Measurements from ENCODE around the gene ERN2. TPM values are rescaled to one million over a fixed set of nuclear protein-coding genes. Genes with fewer than 3 reads are reported as not detected.
A peak's percentile ranks its signal among the peaks of the same experiment; 100 is the strongest.

Gene ERN2
- total and polyA plus RNA-seq, 2 of the 13 experiments (the other 11 are each of a cell fraction or from before 2014, with no cell fraction given), result 2.2 to 3.5 TPM

DNA sequence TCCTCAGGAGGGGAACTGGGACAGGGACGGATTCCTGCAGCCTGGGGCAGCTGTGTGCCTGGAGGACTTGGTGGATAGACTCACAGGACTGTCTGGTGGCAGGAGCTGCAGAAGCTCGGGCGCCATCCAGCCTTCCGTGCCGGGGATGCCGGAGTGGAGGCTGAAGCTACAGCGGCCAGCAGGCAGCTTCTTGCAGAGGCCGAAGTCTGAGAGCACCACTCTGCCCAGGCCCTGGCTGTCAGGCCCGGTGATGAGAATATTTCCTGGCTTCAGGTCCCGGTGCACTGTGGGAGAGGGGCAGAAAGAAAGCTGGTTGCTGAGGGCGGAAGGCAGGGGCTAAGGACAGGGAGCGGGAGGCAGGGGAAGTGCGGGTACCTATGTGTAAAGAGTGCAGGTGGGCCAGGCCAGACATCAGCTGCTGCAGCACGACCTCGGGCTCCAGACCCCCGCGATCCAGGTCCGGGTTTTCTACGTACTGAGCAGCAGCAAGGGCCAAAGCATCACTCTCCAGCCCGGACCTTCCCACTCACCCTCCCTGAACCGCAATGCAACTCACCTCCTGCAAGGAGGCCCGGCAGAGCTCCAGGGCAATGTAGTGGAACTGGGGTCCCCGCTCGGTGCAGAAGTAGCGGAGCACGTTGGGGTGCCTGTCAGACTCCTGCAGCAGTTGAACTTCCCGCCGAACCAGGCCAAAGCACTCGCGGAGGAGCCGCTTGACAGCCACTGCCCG, 18.2 kb downstream of the ERN2 start (continued):
- TF ChIP-seq, protein P1, sequence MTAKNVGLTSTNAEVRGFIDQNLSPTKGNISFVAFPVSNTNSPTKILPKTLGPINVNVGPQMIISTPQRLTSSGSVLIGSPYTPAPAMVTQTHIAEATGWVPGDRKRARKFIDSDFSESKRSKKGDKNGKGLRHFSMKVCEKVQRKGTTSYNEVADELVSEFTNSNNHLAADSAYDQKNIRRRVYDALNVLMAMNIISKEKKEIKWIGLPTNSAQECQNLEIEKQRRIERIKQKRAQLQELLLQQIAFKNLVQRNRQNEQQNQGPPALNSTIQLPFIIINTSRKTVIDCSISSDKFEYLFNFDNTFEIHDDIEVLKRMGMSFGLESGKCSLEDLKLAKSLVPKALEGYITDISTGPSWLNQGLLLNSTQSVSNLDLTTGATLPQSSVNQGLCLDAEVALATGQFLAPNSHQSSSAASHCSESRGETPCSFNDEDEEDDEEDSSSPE (CRISPR knock-in tag; IDR thresholded peaks at IDR 0.05), result no peak
- no peak for TF ChIP-seq TCF7L2 (IDR thresholded peaks at IDR 0.05; ENCODE audit: low read depth, low read length)
- no peak for TF ChIP-seq ZNF30 (CRISPR knock-in tag; IDR thresholded peaks at IDR 0.05)
- TF ChIP-seq NKX3-1 (CRISPR knock-in tag; IDR thresholded peaks at IDR 0.05), result no peak
- TF ChIP-seq ZSCAN21 (CRISPR knock-in tag; IDR thresholded peaks at IDR 0.05; ENCODE audit: borderline replicate concordance), result peak; percentile 71; the same call in 1 of the 2 replicates
- no peak for TF ChIP-seq MAF1 (CRISPR knock-in tag; IDR thresholded peaks at IDR 0.05; ENCODE audit: borderline replicate concordance)
- no peak; the same call in 1 of the 2 replicates for TF ChIP-seq ARHGAP35 (CRISPR knock-in tag; IDR thresholded peaks at IDR 0.05; ENCODE audit: borderline replicate concordance)
- TF ChIP-seq ZBTB1 (CRISPR knock-in tag; IDR thresholded peaks at IDR 0.05; ENCODE audit: borderline replicate concordance), result no peak
- peak; percentile 86 for TF ChIP-seq ZNF761 (CRISPR knock-in tag; conservative IDR thresholded peaks at IDR 0.05)
- TF ChIP-seq, protein P2, sequence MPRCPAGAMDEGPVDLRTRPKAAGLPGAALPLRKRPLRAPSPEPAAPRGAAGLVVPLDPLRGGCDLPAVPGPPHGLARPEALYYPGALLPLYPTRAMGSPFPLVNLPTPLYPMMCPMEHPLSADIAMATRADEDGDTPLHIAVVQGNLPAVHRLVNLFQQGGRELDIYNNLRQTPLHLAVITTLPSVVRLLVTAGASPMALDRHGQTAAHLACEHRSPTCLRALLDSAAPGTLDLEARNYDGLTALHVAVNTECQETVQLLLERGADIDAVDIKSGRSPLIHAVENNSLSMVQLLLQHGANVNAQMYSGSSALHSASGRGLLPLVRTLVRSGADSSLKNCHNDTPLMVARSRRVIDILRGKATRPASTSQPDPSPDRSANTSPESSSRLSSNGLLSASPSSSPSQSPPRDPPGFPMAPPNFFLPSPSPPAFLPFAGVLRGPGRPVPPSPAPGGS (CRISPR knock-in tag; IDR thresholded peaks at IDR 0.05), result no peak; the same call in 1 of the 2 replicates
- TF ChIP-seq, protein P3, sequence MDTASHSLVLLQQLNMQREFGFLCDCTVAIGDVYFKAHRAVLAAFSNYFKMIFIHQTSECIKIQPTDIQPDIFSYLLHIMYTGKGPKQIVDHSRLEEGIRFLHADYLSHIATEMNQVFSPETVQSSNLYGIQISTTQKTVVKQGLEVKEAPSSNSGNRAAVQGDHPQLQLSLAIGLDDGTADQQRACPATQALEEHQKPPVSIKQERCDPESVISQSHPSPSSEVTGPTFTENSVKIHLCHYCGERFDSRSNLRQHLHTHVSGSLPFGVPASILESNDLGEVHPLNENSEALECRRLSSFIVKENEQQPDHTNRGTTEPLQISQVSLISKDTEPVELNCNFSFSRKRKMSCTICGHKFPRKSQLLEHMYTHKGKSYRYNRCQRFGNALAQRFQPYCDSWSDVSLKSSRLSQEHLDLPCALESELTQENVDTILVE (CRISPR knock-in tag; IDR thresholded peaks at IDR 0.05), result no peak; the same call in 1 of the 2 replicates
- TF ChIP-seq SOX5 (CRISPR knock-in tag; IDR thresholded peaks at IDR 0.05; ENCODE audit: borderline replicate concordance), result no peak
- TF ChIP-seq ZNF205 (CRISPR knock-in tag; IDR thresholded peaks at IDR 0.05), result peak; percentile 76; the same call in 1 of the 2 replicates
- TF ChIP-seq, protein P4, sequence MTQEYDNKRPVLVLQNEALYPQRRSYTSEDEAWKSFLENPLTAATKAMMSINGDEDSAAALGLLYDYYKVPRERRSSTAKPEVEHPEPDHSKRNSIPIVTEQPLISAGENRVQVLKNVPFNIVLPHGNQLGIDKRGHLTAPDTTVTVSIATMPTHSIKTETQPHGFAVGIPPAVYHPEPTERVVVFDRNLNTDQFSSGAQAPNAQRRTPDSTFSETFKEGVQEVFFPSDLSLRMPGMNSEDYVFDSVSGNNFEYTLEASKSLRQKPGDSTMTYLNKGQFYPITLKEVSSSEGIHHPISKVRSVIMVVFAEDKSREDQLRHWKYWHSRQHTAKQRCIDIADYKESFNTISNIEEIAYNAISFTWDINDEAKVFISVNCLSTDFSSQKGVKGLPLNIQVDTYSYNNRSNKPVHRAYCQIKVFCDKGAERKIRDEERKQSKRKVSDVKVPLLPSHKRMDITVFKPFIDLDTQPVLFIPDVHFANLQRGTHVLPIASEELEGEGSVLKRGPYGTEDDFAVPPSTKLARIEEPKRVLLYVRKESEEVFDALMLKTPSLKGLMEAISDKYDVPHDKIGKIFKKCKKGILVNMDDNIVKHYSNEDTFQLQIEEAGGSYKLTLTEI (CRISPR knock-in tag; conservative IDR thresholded peaks at IDR 0.05), result no peak
- no peak for TF ChIP-seq FOXJ3 (CRISPR knock-in tag; IDR thresholded peaks at IDR 0.05; ENCODE audit: borderline replicate concordance)
- TF ChIP-seq, protein P5, sequence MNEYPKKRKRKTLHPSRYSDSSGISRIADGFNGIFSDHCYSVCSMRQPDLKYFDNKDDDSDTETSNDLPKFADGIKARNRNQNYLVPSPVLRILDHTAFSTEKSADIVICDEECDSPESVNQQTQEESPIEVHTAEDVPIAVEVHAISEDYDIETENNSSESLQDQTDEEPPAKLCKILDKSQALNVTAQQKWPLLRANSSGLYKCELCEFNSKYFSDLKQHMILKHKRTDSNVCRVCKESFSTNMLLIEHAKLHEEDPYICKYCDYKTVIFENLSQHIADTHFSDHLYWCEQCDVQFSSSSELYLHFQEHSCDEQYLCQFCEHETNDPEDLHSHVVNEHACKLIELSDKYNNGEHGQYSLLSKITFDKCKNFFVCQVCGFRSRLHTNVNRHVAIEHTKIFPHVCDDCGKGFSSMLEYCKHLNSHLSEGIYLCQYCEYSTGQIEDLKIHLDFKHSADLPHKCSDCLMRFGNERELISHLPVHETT (CRISPR knock-in tag; conservative IDR thresholded peaks at IDR 0.05), result no peak
- TF ChIP-seq, protein P6, sequence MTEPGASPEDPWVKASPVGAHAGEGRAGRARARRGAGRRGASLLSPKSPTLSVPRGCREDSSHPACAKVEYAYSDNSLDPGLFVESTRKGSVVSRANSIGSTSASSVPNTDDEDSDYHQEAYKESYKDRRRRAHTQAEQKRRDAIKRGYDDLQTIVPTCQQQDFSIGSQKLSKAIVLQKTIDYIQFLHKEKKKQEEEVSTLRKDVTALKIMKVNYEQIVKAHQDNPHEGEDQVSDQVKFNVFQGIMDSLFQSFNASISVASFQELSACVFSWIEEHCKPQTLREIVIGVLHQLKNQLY (CRISPR knock-in tag; IDR thresholded peaks at IDR 0.05), result no peak
- TF ChIP-seq, protein P7, sequence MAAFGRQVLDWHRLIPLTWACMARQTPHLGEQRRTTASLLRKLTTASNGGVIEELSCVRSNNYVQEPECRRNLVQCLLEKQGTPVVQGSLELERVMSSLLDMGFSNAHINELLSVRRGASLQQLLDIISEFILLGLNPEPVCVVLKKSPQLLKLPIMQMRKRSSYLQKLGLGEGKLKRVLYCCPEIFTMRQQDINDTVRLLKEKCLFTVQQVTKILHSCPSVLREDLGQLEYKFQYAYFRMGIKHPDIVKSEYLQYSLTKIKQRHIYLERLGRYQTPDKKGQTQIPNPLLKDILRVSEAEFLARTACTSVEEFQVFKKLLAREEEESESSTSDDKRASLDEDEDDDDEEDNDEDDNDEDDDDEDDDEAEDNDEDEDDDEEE (CRISPR knock-in tag; IDR thresholded peaks at IDR 0.05), result no peak
- TF ChIP-seq THYN1 (CRISPR knock-in tag; IDR thresholded peaks at IDR 0.05; ENCODE audit: borderline replicate concordance, low read depth), result no peak
- TF ChIP-seq ZNF34 (CRISPR knock-in tag; IDR thresholded peaks at IDR 0.05; ENCODE audit: borderline replicate concordance), result no peak; the same call in 1 of the 2 replicates
- TF ChIP-seq RFX3 (CRISPR knock-in tag; IDR thresholded peaks at IDR 0.05), result no peak

Data from HepG2 (cell line).